Body of pancreas (tissue), 4 donors: ENCODE measurements around the gene DUSP19. TPM values are rescaled to one million over a fixed set of nuclear protein-coding genes. Genes with fewer than 3 reads are reported as not detected.

ENCODE experiments used
- ATAC-seq: fragments of 150-250 bp; one replicate; pipeline ENCODE4 v1.9.1; 2016
- DNase-seq, 4 donors: peaks; one replicate each; pipeline ENCODE4 v3.0.0-alpha.2; 2019
- H3K27ac ChIP-seq, 4 donors: fragments of 200-600 bp; sonication (generic); 1 replicate in 3 of 4; 2 replicates in 1 of 4; pipeline versions ENCODE4 v1.5.1 to v1.6.1; 2016 to 2019; ENCODE audit warnings: mild to moderate bottlenecking in 1 of 4, mixed read lengths in 1 of 4, moderate library complexity in 1 of 4
- H3K27me3 ChIP-seq, 2 donors: fragments of 200-600 bp; sonication (generic); one replicate each; pipeline ENCODE4 v1.6.0; 2016; ENCODE audit warnings: mild to moderate bottlenecking in 1 of 2
- H3K36me3 ChIP-seq, 2 donors: fragments of 200-600 bp; sonication (generic); replicated peaks in 1 of 2; 2 replicates each; pipeline ENCODE4 v1.5.1; 2016; ENCODE audit warnings: low read depth in 2 of 2; ENCODE audit not compliant: insufficient read depth in 1 of 2
- H3K4me1 ChIP-seq: fragments of 200-600 bp; sonication (generic); one replicate; pipeline ENCODE4 v1.6.0; 2016
- H3K4me3 ChIP-seq, 2 donors: fragments of 200-600 bp; sonication (generic); 1 replicate in 1 of 2; 2 replicates in 1 of 2; pipeline ENCODE4 v1.5.1; 2016 to 2019
- H3K9me3 ChIP-seq, 3 donors: fragments of 200-600 bp; sonication (generic); 1 replicate in 2 of 3; 2 replicates in 1 of 3; pipeline ENCODE4 v1.5.1; 2016
- CTCF ChIP-seq, 7 experiments: fragments of 450-650 bp in 4 of 7; fragments of 200-600 bp in 3 of 7; sonication (generic) in 3 of 7; IDR thresholded peaks; one replicate each; pipeline ENCODE4 v1.5.1; 2016 to 2019; ENCODE audit warnings: antibody characterized with exemption in 7 of 7
- POLR2A ChIP-seq, 3 donors: fragments of 450-650 bp; IDR thresholded peaks; one replicate each; pipeline ENCODE4 v1.6.1; 2016; ENCODE audit warnings: antibody characterized with exemption in 3 of 3, mild to moderate bottlenecking in 2 of 3
- WGBS, 2 donors: methylation state at CpG; one replicate each; pipeline ENCODE4 v1.1.5; 2017; 5-methylcytosine and 5-hydroxymethylcytosine counted together
- intact Hi-C: fragments of 100-400 bp; cut with DNase I; formaldehyde crosslinking; loops from one replicate; pipeline ENCODE4 v1.15.1; 2023
- small RNA-seq: library from RNA; depleted of rRNA; stranded (forward); fragments of <200 nt; gene quantifications from one replicate; pipeline ENCODE3, GENCODE V24; 2016
- total RNA-seq, 2 donors: library from RNA; depleted of rRNA; stranded (reverse); fragments of >200 nt; gene quantifications; one replicate each; pipeline ENCODE4 v1.1.0, GENCODE V29; 2016

The DUSP19 gene
- total RNA-seq, 2 donors from 2014 or later: 1.6 to 2.0 TPM

- Histone ChIP-seq H3K27me3 (no peaks in the 10 kb centered on the region), H3K36me3 (peaks cover 4 to 5% of the 10 kb centered on the region in 2 donors), H3K9me3 (no peaks in the 10 kb centered on the region), H3K4me3 (no peak overlapping the region), H3K27ac (no peak overlapping the region), H3K4me1 (no peaks in the 10 kb centered on the region)
- TF ChIP-seq CTCF (IDR thresholded peaks at IDR 0.05) (no peak), POLR2A (IDR thresholded peaks at IDR 0.05) (no peak)
- WGBS, 2 donors: 34 to 54% methylated on average over 2 of the region's 2 CpGs
- DNase-seq (no peak), ATAC-seq (no peak)
- intact Hi-C loops: no loop called here
Observed at GRCh38 chr2:183134016-183134415, 55.5 kb downstream of the DUSP19 start.

GRCh38 chr2:183148955-183149354, 70.4 kb downstream of the DUSP19 start:
- no peak overlapping the region for H3K4me3 ChIP-seq
- no peaks in the 10 kb centered on the region for H3K9me3 ChIP-seq
- WGBS, 2 donors: 95 to 96% methylated on average over 1 of the region's 1 CpG
- intact Hi-C loops: no loop called here
- H3K4me1 ChIP-seq: no peaks in the 10 kb centered on the region
- no peak for TF ChIP-seq POLR2A (IDR thresholded peaks at IDR 0.05)
- TF ChIP-seq CTCF (IDR thresholded peaks at IDR 0.05): no peak
- H3K36me3 ChIP-seq: peaks cover 0 to 3% of the 10 kb centered on the region in 2 donors
- no peak overlapping the region for H3K27ac ChIP-seq
- ATAC-seq (no peak), DNase-seq (no peak)
- no peaks in the 10 kb centered on the region for H3K27me3 ChIP-seq

GRCh38 chr2:183149489-183149888, 70.9 kb downstream of the DUSP19 start:
- Histone ChIP-seq H3K27me3 (no peaks in the 10 kb centered on the region), H3K36me3 (peaks cover 0 to 3% of the 10 kb centered on the region in 2 donors), H3K27ac (no peak overlapping the region), H3K9me3 (no peaks in the 10 kb centered on the region), H3K4me1 (no peaks in the 10 kb centered on the region), H3K4me3 (no peak overlapping the region)
- DNase-seq: no peak
- 93 to 96% methylated on average over 2 of the region's 2 CpGs for WGBS, 2 donors
- TF ChIP-seq CTCF (IDR thresholded peaks at IDR 0.05): no peak
- no peak for TF ChIP-seq POLR2A (IDR thresholded peaks at IDR 0.05)
- intact Hi-C loops: no loop called here
- no peak for ATAC-seq

Small RNA genes lying within 50 kb of the gene (small RNA-seq; reads per million reads assigned to genes)
- gene RF00599: not detected

Other genes starting within 250 kb of the DUSP19 start
- 1 to 10 TPM in 1 of 2 donors, under 1 TPM in 1; 0.66 to 2.9 TPM for gene FRZB, start 212.1 kb upstream of the DUSP19 start, total RNA-seq
- 10 to 100 TPM; 19.8 to 59.9 TPM for gene NCKAP1, start 40.3 kb upstream of the DUSP19 start, total RNA-seq
- gene NUP35, start 45.7 kb downstream of the DUSP19 start, total RNA-seq: 1 to 10 TPM; 4.0 to 6.2 TPM